ENCODE results near the gene PCDH9.

Gene PCDH9

DNA sequence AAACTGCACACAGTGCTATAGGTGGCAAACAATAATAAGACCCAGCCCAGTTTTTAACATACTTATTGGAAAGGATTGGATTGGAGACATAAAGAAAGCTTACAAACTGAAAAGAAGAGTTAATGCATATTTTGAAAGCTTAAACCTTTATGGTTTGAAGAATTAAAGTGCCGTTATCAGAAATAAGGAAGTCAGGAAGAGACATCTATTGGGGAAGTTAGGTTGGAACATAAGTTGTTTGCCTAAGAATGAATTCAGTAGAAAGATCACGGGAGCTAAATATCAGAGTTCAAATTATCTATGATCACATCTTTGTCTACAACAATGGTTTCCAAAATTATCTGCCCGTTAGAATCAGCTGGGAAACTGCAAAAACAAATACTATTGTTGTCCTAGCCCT lies 767.9 kb downstream of the PCDH9 start:
- no peak for DNase-seq (ENCODE audit: extremely low read depth, low read depth)
- no peak for TF ChIP-seq CTCF (IDR thresholded peaks at IDR 0.05; ENCODE audit: low read depth, low read length, missing control alignments)
- no peak overlapping the region for H3K4me3 ChIP-seq (replicated peaks; ENCODE audit: low read depth, low read length)

- DNase-seq (ENCODE audit: extremely low read depth, low read depth), result no peak
- no peak overlapping the region for H3K4me3 ChIP-seq (replicated peaks; ENCODE audit: low read depth, low read length)
- TF ChIP-seq CTCF (IDR thresholded peaks at IDR 0.05; ENCODE audit: low read depth, low read length, missing control alignments), result no peak
Observed at GRCh38 chr13:66461021-66461420, 769.1 kb downstream of the PCDH9 start.

DNA sequence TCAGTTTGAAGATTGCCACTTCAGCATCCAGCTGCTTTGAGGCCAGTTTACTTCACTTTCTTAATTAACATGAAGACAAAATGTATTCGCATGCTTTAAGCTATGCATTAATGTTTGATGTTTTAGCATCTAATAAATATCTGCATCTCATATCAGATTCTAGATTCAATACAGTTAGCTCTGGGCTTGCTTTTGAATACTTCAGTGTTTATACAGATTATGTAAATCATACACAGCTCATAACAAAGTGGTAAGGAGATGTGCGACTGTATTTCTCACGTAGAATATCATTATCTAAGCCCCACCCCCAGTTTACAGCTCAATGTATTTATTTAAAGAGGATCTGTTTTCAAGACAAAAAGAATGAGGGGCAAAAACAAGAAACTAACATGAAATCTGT lies 770.5 kb downstream of the PCDH9 start:
- no peak for TF ChIP-seq CTCF (IDR thresholded peaks at IDR 0.05; ENCODE audit: low read depth, low read length, missing control alignments)

GRCh38 chr13:66459143-66459542 lies 771.0 kb downstream of the PCDH9 start:
- DNase-seq (ENCODE audit: extremely low read depth, low read depth), result no peak
- H3K4me3 ChIP-seq (replicated peaks; ENCODE audit: low read depth, low read length), result no peak overlapping the region
- TF ChIP-seq CTCF (IDR thresholded peaks at IDR 0.05; ENCODE audit: low read depth, low read length, missing control alignments), result no peak

More for the DNA sequence above, 770.5 kb downstream of the PCDH9 start:
- DNase-seq (ENCODE audit: extremely low read depth, low read depth), result no peak
- no peak overlapping the region for H3K4me3 ChIP-seq (replicated peaks; ENCODE audit: low read depth, low read length)

- no peak overlapping the region for H3K4me3 ChIP-seq (replicated peaks; ENCODE audit: low read depth, low read length)
- no peak for DNase-seq (ENCODE audit: extremely low read depth, low read depth)
- TF ChIP-seq CTCF (IDR thresholded peaks at IDR 0.05; ENCODE audit: low read depth, low read length, missing control alignments), result no peak
Observed at GRCh38 chr13:66446413-66446812, 783.7 kb downstream of the PCDH9 start.

- DNase-seq (ENCODE audit: extremely low read depth, low read depth), result no peak
- TF ChIP-seq CTCF (IDR thresholded peaks at IDR 0.05; ENCODE audit: low read depth, low read length, missing control alignments), result no peak
- H3K4me3 ChIP-seq (replicated peaks; ENCODE audit: low read depth, low read length), result no peak overlapping the region
Observed at GRCh38 chr13:66443926-66444325, 786.2 kb downstream of the PCDH9 start.

- no peak overlapping the region for H3K4me3 ChIP-seq (replicated peaks; ENCODE audit: low read depth, low read length)
- no peak for TF ChIP-seq CTCF (IDR thresholded peaks at IDR 0.05; ENCODE audit: low read depth, low read length, missing control alignments)
- no peak for DNase-seq (ENCODE audit: extremely low read depth, low read depth)
Observed at GRCh38 chr13:66440938-66441337, 789.2 kb downstream of the PCDH9 start.

All from HFF-Myc (cell line).